ENCODE measurements around the gene TSC22D4. TPM values are rescaled to one million over a fixed set of nuclear protein-coding genes. Genes with fewer than 3 reads are reported as not detected.

TSC22D4 gene
- total RNA-seq, 1 donor from 2014 or later, result 121 TPM

GRCh38 chr7:100472854-100473499, 6.0 kb downstream of the TSC22D4 start:
- peaks cover 57% of the 10 kb centered on the region for H3K36me3 Mint-ChIP-seq (ENCODE audit: low read depth)
- H3K4me3 Mint-ChIP-seq, result no peak overlapping the region
- no peak overlapping the region for H3K27ac Mint-ChIP-seq
- no peaks in the 10 kb centered on the region for H3K9me3 Mint-ChIP-seq
- H3K4me1 Mint-ChIP-seq, result peaks cover 42% of the 10 kb centered on the region
- DNase-seq, result no peak
- H3K27me3 Mint-ChIP-seq, result no peaks in the 10 kb centered on the region
- intact Hi-C loops (cut with micrococcal nuclease), result no loop called here

DNA sequence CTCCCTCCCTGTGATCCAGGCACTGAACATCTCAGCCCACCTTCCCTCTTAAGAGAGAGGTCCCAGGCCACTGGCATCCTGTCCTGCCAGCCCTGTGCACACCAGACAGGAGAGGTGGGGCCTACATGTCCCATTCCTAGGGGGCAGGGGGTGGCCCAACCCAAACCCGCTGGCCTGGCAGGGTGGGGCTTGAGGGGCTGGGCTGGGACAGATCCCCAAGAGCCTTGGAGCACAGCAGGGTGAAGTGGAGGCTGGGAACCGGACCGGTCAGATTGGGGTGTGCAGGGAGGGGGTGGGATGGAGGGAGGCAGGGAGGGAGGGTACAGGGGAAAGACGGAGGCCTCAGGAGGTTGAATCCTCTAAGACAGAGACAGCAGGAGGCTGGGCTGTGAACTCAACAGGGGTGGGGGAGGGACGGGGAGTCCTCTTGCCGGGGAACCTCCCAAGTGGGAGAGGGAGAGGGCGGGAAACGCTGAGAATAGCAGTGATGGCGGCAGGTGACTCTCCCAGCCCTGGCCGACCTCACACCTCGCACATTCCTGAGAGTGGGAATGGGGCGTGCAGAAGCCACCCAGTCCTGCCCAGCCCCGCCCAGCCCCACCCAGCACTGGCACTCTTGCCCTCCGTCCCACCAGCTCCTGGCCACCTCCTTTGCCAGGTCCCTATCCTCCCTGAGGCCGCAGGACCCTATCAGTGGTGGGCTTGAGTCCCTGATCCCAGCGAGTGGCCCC, 6.7 kb downstream of the TSC22D4 start:
- H3K36me3 Mint-ChIP-seq (ENCODE audit: low read depth), result peaks cover 58% of the 10 kb centered on the region
- intact Hi-C loops (cut with micrococcal nuclease), result no loop called here
- no peak overlapping the region for H3K4me3 Mint-ChIP-seq
- H3K27ac Mint-ChIP-seq, result no peak overlapping the region
- H3K9me3 Mint-ChIP-seq, result no peaks in the 10 kb centered on the region
- no peak for DNase-seq
- peaks cover 42% of the 10 kb centered on the region for H3K4me1 Mint-ChIP-seq
- no peaks in the 10 kb centered on the region for H3K27me3 Mint-ChIP-seq

GRCh38 chr7:100471021-100471420, 8.0 kb downstream of the TSC22D4 start:
- peaks cover 54% of the 10 kb centered on the region for H3K36me3 Mint-ChIP-seq (ENCODE audit: low read depth)

GRCh38 chr7:100469227-100470044, 9.6 kb downstream of the TSC22D4 start:
- Mint-ChIP-seq H3K36me3 (ENCODE audit: low read depth) (peaks cover 47% of the 10 kb centered on the region), H3K4me3 (no peak overlapping the region), H3K27ac (no peak overlapping the region), H3K9me3 (no peaks in the 10 kb centered on the region), H3K4me1 (peaks cover 25% of the 10 kb centered on the region), H3K27me3 (no peaks in the 10 kb centered on the region)
- intact Hi-C loops (cut with micrococcal nuclease), result loop anchor here (1.0 kb wide), 2 partner anchors 14 to 90 kb away; partner anchors contain the start of gene NYAP1
- DNase-seq, result peak; percentile 94

More at GRCh38 chr7:100471021-100471420, 8.0 kb downstream of the TSC22D4 start:
- Mint-ChIP-seq H3K4me3 (no peak overlapping the region), H3K27ac (peak overlapping the region; percentile 40), H3K4me1 (peaks cover 33% of the 10 kb centered on the region), H3K9me3 (no peaks in the 10 kb centered on the region), H3K27me3 (no peaks in the 10 kb centered on the region)
- no peak for DNase-seq
- intact Hi-C loops (cut with micrococcal nuclease), result no loop called here

DNA sequence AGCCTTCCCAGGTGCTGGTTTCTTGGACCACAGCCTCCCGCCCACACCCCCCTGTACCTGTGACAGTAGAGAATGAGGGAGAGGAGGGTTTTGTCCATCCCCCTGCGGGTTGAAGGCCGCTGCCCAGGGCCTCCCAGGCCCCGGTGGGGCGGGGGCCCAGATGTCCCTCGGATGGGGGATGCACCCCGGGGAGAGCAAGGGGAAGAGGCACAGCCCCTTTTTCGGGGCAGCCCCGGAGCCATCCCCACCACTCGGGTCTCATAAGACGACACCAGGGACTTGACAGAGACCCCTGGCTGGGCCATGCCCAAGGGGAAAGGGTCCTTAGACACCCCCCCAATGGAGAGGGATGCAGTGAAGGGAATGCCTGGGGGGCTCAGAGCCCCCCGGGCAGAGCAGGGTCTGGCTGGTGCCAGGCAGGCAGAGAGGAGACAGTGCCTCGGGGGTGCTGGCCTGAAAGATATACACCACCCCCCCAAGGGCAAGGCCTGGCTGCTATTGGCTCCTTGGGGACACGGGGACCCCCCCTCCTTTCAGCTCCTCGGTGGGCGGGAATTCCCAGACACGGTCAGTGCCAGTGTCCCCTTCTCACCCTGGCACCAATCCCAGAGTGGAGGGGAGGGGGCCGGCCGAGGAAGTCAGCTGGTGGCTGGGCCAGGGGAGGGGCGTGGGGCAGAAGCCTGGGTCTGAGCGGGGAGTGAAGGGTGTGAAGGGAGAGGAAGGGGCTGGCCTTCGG, 11.2 kb downstream of the TSC22D4 start:
- H3K36me3 Mint-ChIP-seq (ENCODE audit: low read depth), result peaks cover 43% of the 10 kb centered on the region
- DNase-seq, result no peak
- no peak overlapping the region for H3K4me3 Mint-ChIP-seq
- H3K27ac Mint-ChIP-seq, result no peak overlapping the region
- no peaks in the 10 kb centered on the region for H3K27me3 Mint-ChIP-seq
- no peaks in the 10 kb centered on the region for H3K9me3 Mint-ChIP-seq
- peaks cover 11% of the 10 kb centered on the region for H3K4me1 Mint-ChIP-seq
- intact Hi-C loops (cut with micrococcal nuclease), result no loop called here

DNA sequence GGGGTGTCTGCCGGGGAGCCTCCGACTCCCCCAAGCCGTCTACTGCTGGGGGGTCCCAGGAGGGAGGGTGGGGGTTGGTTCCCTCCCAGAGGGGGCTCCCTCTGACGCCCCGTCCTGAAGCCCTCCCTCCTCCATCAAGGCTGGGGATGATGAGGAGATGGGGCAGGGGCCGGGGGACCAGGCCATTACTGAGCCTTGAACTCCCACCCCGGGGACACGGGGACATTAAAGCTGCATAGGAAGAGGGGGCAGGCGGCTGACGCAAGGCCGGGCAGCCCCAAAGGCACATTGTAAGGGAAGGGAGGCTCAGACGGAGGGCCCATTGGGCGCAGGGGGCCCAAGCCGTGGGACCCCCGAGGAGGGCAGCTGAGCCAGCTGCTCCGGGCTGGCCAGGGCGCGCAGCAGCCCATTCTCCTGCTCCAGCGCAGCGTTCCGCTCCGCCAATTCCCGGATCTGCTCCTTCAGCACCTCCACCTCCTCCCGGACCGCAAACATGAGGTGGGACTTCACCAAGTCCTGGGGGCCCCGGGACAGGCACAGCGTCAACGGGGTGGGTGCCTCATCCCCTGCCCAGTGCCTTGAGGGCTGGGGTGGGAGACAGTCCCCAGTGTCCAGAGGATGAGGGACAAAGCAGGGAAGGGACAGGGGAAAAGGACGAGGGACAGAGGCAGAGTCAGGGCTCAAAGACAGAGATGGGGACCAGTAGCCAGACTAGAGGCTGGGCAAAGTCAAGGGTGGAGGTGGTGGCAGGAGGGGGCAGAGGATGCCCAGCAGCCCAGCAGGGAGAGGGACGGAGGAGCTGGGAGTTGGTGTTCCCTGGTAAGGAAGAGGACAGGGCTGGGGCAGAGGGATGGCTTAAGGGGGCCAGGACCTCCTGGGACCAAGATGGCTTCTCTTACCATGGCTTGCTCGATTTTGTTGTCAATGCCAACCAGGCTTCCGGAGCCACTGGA, 12.1 kb downstream of the TSC22D4 start:
- peaks cover 10% of the 10 kb centered on the region for H3K4me1 Mint-ChIP-seq
- H3K36me3 Mint-ChIP-seq (ENCODE audit: low read depth), result peaks cover 41% of the 10 kb centered on the region
- intact Hi-C loops (cut with micrococcal nuclease), result no loop called here
- no peak overlapping the region for H3K27ac Mint-ChIP-seq
- no peak for DNase-seq
- no peak overlapping the region for H3K4me3 Mint-ChIP-seq
- no peaks in the 10 kb centered on the region for H3K27me3 Mint-ChIP-seq
- no peaks in the 10 kb centered on the region for H3K9me3 Mint-ChIP-seq

DNA sequence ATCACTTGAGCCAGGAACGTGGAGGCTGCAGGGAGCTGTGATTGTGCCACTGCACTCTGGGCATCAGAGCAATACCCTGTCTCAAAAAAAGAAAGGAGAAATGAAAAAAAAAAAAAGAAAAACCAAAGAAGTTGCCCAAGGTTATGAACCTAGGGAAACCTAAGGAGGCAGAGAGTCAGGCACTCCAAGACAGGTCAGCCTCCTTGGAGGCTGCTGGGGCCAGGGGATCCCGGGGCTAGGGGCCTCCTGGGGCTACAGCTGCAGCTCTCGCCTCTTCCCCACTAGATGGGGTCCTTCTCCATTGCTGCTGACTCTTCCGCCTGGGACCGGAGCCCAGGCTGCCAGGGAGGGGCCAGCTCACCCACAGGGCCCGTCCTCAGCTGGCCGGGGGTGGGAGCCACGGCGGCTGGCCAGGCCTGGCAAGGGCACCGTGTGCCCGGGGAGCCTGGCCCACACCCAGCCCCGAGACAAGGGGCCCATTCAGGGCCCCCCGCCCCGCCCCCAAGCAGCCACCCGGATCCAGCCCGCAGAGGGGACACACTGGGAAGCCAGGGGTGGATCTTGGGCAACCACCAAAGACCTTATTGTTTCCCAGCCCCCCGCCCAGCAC, 13.2 kb downstream of the TSC22D4 start:
- no peak overlapping the region for H3K27ac Mint-ChIP-seq
- DNase-seq, result no peak
- H3K4me3 Mint-ChIP-seq, result no peak overlapping the region
- no peaks in the 10 kb centered on the region for H3K27me3 Mint-ChIP-seq
- peaks cover 8% of the 10 kb centered on the region for H3K4me1 Mint-ChIP-seq
- intact Hi-C loops (cut with micrococcal nuclease), result no loop called here
- no peaks in the 10 kb centered on the region for H3K9me3 Mint-ChIP-seq
- H3K36me3 Mint-ChIP-seq (ENCODE audit: low read depth), result peaks cover 38% of the 10 kb centered on the region

- Mint-ChIP-seq H3K27me3 (no peaks in the 10 kb centered on the region), H3K36me3 (ENCODE audit: low read depth) (peaks cover 40% of the 10 kb centered on the region), H3K4me3 (no peak overlapping the region), H3K9me3 (no peaks in the 10 kb centered on the region), H3K27ac (peak overlapping the region; percentile 11), H3K4me1 (peaks cover 8% of the 10 kb centered on the region)
- DNase-seq, result no peak
- intact Hi-C loops (cut with micrococcal nuclease), result no loop called here
These were observed 13.7 kb downstream of the TSC22D4 start for GRCh38 chr7:100465299-100465698.

GRCh38 chr7:100464791-100465190, 14.2 kb downstream of the TSC22D4 start:
- H3K27ac Mint-ChIP-seq, result no peak overlapping the region
- H3K4me3 Mint-ChIP-seq, result no peak overlapping the region
- no peaks in the 10 kb centered on the region for H3K27me3 Mint-ChIP-seq
- DNase-seq, result no peak
- peaks cover 7% of the 10 kb centered on the region for H3K4me1 Mint-ChIP-seq
- intact Hi-C loops (cut with micrococcal nuclease), result no loop called here
- peaks cover 38% of the 10 kb centered on the region for H3K36me3 Mint-ChIP-seq (ENCODE audit: low read depth)
- no peaks in the 10 kb centered on the region for H3K9me3 Mint-ChIP-seq

- intact Hi-C loops (cut with micrococcal nuclease), result no loop called here
- DNase-seq, result no peak
- H3K9me3 Mint-ChIP-seq, result no peaks in the 10 kb centered on the region
- peaks cover 39% of the 10 kb centered on the region for H3K36me3 Mint-ChIP-seq (ENCODE audit: low read depth)
- H3K4me1 Mint-ChIP-seq, result peaks cover 4% of the 10 kb centered on the region
- H3K27ac Mint-ChIP-seq, result no peak within 1 kb of the TSS
- H3K27me3 Mint-ChIP-seq, result no peaks in the 10 kb centered on the region
- no peak within 1 kb of the TSS for H3K4me3 Mint-ChIP-seq
These were observed 14.8 kb downstream of the TSC22D4 start, which contains the start of gene SPACDR for GRCh38 chr7:100464210-100464660. TSS of gene SPACDR (minus strand) at chr7:100464260. CDS start at chr7:100464025, 235 bp downstream.

DNA sequence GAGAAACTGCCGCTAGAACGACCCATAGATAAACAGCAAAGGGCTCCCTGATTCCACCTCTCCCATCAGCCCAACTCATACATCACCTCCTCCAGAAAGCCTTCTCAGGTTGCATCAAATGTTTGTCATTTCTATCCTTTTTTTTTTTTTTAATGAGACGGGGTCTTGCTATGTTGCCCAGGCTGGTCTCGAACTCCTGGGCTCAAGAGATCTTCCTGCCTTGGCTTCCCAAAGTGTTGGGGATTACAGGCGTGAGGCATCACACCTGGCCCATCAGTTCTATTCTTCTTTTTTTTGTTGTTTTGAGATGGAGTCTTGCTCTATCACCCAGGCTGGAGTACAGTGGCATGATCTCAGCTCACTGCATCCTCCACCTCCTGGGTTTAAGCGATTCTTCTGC, 22.0 kb downstream of the TSC22D4 start:
- H3K4me3 Mint-ChIP-seq, result no peak overlapping the region
- DNase-seq, result no peak
- H3K36me3 Mint-ChIP-seq (ENCODE audit: low read depth), result peaks cover 17% of the 10 kb centered on the region
- no peaks in the 10 kb centered on the region for H3K9me3 Mint-ChIP-seq
- H3K27me3 Mint-ChIP-seq, result no peaks in the 10 kb centered on the region
- intact Hi-C loops (cut with micrococcal nuclease), result no loop called here
- H3K4me1 Mint-ChIP-seq, result peaks cover 11% of the 10 kb centered on the region
- no peak overlapping the region for H3K27ac Mint-ChIP-seq

GRCh38 chr7:100456562-100456961, 22.5 kb downstream of the TSC22D4 start:
- intact Hi-C loops (cut with micrococcal nuclease), result no loop called here
- peaks cover 16% of the 10 kb centered on the region for H3K36me3 Mint-ChIP-seq (ENCODE audit: low read depth)
- no peaks in the 10 kb centered on the region for H3K9me3 Mint-ChIP-seq

More at GRCh38 chr7:100456562-100456961, 22.5 kb downstream of the TSC22D4 start:
- Mint-ChIP-seq H3K4me1 (peaks cover 11% of the 10 kb centered on the region), H3K27me3 (no peaks in the 10 kb centered on the region), H3K4me3 (no peak overlapping the region), H3K27ac (no peak overlapping the region)
- DNase-seq, result no peak
